Small intestine (tissue), 7 donors: ENCODE results near the gene DNAJC5G. TPM values are rescaled to one million over a fixed set of nuclear protein-coding genes. Genes with fewer than 3 reads are reported as not detected.

Experiments used
- DNase-seq, 2 donors: peaks; one replicate each; pipeline versions ENCODE4 v3.0.0 to v3.0.0-alpha.2; 2013
- FAIRE-seq: peaks from 2 replicates; lab custom pipeline; 2012; peaks lifted over from hg19 to GRCh38; lab: Jason Lieb, UNC
- H3K27ac ChIP-seq, 3 donors: one replicate each; pipeline ENCODE4 v1.5.1; 2013; ENCODE audit warnings: low read length in 2 of 3, mild to moderate bottlenecking in 2 of 3, control low read depth in 1 of 3, inconsistent platforms in 1 of 3, low read depth in 1 of 3, moderate library complexity in 1 of 3
- H3K27me3 ChIP-seq, 3 donors: one replicate each; pipeline ENCODE4 v1.6.1; 2013; ENCODE audit warnings: low read length in 3 of 3, inconsistent platforms in 1 of 3; ENCODE audit not compliant: control insufficient read depth in 3 of 3, insufficient read depth in 3 of 3
- H3K36me3 ChIP-seq, 3 donors: one replicate each; pipeline ENCODE4 v1.6.1; 2013; ENCODE audit warnings: low read length in 3 of 3, inconsistent platforms in 1 of 3, low read depth in 1 of 3, mild to moderate bottlenecking in 1 of 3, moderate library complexity in 1 of 3; ENCODE audit not compliant: control insufficient read depth in 3 of 3, insufficient read depth in 2 of 3
- H3K4me1 ChIP-seq, 3 donors: one replicate each; pipeline ENCODE4 v1.6.1; 2013; ENCODE audit warnings: low read length in 2 of 3, inconsistent platforms in 1 of 3, low read depth in 1 of 3, mild to moderate bottlenecking in 1 of 3, moderate library complexity in 1 of 3; ENCODE audit not compliant: control insufficient read depth in 3 of 3, insufficient read depth in 2 of 3
- H3K4me3 ChIP-seq, 3 donors: one replicate each; pipeline ENCODE4 v1.5.1; 2013; ENCODE audit warnings: low read length in 3 of 3, control low read depth in 1 of 3, inconsistent platforms in 1 of 3, low read depth in 1 of 3, mild to moderate bottlenecking in 1 of 3, moderate library complexity in 1 of 3
- H3K9me3 ChIP-seq, 2 donors: one replicate each; pipeline ENCODE4 v1.6.1; 2013; ENCODE audit warnings: low read depth in 1 of 2, low read length in 1 of 2; ENCODE audit not compliant: control insufficient read depth in 2 of 2, insufficient read depth in 1 of 2
- WGBS, 3 donors: extraction: QIAGEN DNeasy Blood & Tissue Kit; methylation state at CpG; one replicate each; pipeline ENCODE4 v1.1.7; 2013; 5-methylcytosine and 5-hydroxymethylcytosine counted together
- polyA plus RNA-seq, 4 donors: library from polyadenylated mRNA; stranded (reverse) in 3 of 4; unstranded in 1 of 4; fragments of 200-250 nt in 3 of 4; fragments of 120-200 nt in 1 of 4; gene quantifications; one replicate each; pipeline versions ENCODE4 v1.2.1 to v1.2.3, GENCODE V29; 2013
- donor health status: healthy with polysubstance abuse.
- donor health status: control.
- donor health status: control.
- donor health status: Bipolar disorder and iron deficiency.
- donor health status: healthy.

Gene DNAJC5G
- polyA plus RNA-seq, 4 donors, result not detected

DNA sequence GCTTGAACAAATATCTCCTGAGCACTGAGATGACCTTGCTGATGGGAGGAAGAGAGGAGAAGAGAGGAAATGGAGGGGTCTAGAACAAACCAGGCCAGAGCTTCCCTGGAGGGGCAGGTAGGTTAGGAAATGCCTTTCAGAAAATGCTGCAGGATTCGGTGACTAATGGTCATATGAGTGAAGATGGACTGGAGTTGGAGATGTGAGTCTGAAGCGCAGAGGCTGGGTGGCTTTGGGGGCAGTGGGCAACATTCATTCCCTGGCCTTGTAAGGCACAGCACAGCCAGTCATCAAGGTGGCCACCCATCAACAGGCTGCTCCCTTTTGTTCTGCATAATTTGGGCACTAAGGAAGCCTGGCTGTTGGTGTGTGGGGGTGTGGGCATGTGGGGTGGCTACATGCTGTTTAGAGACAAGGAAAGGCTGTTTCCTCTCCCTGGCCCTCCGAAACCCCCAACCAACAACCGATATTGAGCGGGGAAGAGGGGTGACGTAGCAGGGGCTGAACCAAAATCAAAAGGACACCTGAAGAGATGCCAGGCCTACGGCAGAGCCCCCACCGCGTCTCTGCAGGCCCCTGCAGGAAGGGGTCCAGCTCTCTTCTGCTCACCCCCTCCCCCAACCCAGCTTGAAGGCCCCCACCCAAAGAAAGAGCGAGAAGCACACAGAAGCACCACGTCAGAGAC is 13.8 kb upstream of the DNAJC5G start:
- FAIRE-seq, result no peak
- no peaks in the 10 kb centered on the region for H3K36me3 ChIP-seq
- WGBS, 3 donors, result 44 to 49% (median 45%) methylated on average over 11 of the region's 11 CpGs
- H3K4me3 ChIP-seq, result no peak overlapping the region
- H3K27ac ChIP-seq, result no peak overlapping the region
- no peaks in the 10 kb centered on the region for H3K9me3 ChIP-seq
- H3K27me3 ChIP-seq, result peaks cover 19 to 94% (median 32%) of the 10 kb centered on the region in 3 donors
- H3K4me1 ChIP-seq, result peaks cover 2 to 12% (median 5%) of the 10 kb centered on the region in 3 donors
- DNase-seq, result no peak

GRCh38 chr2:27261926-27262298 is 13.3 kb upstream of the DNAJC5G start:
- Histone ChIP-seq H3K9me3 (no peaks in the 10 kb centered on the region), H3K27ac (no peak overlapping the region), H3K36me3 (no peaks in the 10 kb centered on the region), H3K4me1 (peaks cover 2 to 12% (median 5%) of the 10 kb centered on the region in 3 donors), H3K27me3 (peaks cover 19 to 92% (median 32%) of the 10 kb centered on the region in 3 donors), H3K4me3 (peak overlapping the region in 1 of 3 donors; percentile 54)
- 1 to 8% (median 3%) methylated on average over 5 to 40 of the region's 40 CpGs for WGBS, 3 donors
- DNase-seq, result no peak
- FAIRE-seq, result no peak

DNA sequence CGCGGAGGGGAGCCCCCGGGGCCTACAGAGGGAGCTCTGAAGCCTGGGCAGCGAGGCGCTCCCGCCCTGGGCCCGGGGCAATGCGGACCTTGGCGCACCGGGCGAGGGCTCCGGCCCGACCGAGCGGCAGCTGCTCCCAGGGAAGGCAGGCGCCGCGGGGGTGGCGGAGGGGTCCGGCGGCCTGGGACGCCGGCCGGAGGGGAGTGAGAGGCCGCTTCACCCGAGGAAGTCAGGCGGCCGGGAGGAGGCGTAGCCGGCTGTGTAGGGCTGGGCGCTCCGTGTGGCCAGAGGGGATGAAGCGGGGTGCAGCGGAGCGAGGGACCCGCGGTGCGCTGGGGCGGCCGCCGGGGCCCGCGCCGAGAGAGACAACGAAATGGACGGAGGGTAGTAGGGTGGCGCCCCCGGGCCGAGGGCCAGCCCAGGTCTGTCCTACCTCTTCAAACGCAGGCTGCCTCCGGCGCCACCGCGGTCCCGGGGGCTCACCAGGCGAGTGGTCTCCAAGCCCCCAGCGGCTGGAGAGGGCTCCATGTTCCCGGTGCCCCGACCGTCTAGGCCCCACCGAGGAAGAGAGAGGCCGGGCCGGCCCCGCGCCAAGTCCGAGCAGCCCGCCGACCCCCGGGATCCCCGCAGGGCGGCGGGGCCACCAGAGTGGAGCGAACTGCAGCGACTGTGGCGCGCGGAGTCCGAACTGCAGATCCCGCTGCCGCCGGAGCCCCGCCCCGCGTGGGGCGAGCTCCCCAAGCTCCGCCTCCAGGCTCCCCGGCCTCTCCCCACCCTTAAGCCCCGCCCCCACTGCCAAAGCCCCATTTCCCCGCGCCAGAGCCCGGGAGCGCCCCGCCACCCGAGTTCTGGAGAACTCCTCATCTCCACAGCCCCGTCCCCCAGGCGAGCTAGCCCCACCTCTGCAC is 12.6 kb upstream of the DNAJC5G start, which contains the start of gene SLC30A3:
TSS of gene SLC30A3 (minus strand) at position 669 of the 908 bp plus-strand sequence. CDS start at position 528, 141 bp downstream.
- Histone ChIP-seq H3K36me3 (no peaks in the 10 kb centered on the region), H3K27ac (no peak within 1 kb of the TSS), H3K4me1 (peaks cover 2 to 12% (median 5%) of the 10 kb centered on the region in 3 donors), H3K4me3 (peak within 1 kb of the TSS; percentile 11 to 54 (median 24)), H3K9me3 (no peaks in the 10 kb centered on the region), H3K27me3 (peaks cover 19 to 91% (median 32%) of the 10 kb centered on the region in 3 donors)
- DNase-seq (peak; percentile 60 to 70), FAIRE-seq (no peak)
- 1% methylated on average over 68 to 96 of the region's 96 CpGs for WGBS, 3 donors

DNA sequence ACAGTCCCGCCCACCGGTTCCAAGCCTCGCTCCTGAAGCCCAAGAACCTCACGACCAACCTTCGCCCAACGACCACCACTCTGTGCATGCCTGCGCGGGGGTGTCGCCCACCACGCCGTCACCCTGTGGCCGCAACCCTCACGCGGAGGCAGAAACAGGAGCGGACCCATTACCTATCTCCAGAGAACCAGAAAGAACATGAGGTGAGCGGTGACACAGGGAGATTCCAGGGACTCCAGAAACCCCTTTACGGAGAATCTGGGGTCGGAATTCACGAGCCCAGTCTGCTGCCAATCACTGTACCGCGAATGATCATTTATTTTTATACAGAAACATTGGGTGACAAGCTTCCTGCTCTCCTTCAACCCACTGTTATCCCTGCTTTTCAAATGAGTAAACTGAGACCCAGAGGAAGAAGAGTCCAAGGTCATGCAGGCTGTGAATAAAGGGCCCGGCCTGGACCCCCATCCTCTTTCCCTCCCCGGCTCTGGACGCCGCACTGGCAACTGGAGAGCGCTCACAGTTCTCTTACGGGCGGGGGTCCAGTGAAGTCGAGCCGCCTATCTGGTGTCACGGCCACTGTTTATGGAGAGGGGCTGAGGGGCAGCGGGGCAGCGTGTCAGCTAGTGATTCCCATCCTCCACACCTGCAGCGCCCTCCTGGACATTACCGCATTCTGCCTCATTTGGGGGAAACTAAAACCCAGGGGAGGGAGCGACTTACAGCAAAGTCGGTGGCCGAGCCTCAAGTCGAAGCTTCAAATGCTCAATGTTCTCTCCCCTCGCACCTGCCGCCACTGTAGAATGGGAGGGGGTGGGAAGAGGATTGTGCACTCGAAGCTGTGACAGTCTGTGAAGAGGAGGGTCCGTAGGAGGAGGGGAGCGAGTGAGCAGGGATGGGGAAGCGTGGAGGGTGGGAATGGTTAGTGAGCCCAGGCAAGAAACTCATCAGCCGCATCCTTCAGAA is 11.7 kb upstream of the DNAJC5G start:
- Histone ChIP-seq H3K4me3 (peak overlapping the region in 2 of 3 donors; percentile 11 to 54), H3K36me3 (no peaks in the 10 kb centered on the region), H3K4me1 (peaks cover 2 to 12% (median 5%) of the 10 kb centered on the region in 3 donors), H3K27me3 (peaks cover 18 to 86% (median 32%) of the 10 kb centered on the region in 3 donors), H3K27ac (no peak overlapping the region), H3K9me3 (no peaks in the 10 kb centered on the region)
- WGBS, 3 donors, result 2 to 5% (median 2%) methylated on average over 46 of the region's 46 CpGs
- DNase-seq (peak in 1 of 2 donors; percentile 15), FAIRE-seq (no peak)

DNA sequence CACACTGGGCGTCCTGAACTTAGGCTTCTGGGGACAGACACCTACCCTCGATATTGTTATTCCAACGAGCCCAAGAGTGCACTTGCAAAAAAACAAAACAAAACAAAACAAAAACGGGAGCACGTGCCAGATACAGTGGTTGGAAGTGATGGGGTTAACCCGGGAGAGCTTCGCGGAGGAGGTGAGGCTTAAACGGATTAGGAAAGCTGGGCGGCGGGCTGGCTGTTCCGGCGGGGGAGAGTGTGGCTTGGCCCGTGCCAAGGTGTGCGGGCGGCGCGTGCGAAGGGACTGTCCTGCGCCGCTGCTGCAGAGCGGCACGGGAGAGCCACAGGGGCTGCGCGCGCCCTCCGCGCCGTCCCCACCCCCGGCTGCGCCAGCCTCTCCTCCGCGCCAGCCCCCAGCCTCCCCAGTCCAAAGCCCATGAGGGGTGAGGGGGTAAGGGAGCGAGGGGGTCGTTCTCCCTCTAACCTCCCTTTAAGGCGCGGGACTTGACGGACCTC is 10.9 kb upstream of the DNAJC5G start:
- peak overlapping the region in 2 of 3 donors; percentile 9 to 32 for H3K4me3 ChIP-seq
- FAIRE-seq (no peak), DNase-seq (peak in 1 of 2 donors; percentile 22)
- 1% methylated on average over 33 to 38 of the region's 38 CpGs for WGBS, 3 donors
- H3K36me3 ChIP-seq, result no peaks in the 10 kb centered on the region
- H3K9me3 ChIP-seq, result no peaks in the 10 kb centered on the region
- no peak overlapping the region for H3K27ac ChIP-seq
- H3K4me1 ChIP-seq, result peaks cover 2 to 12% (median 5%) of the 10 kb centered on the region in 3 donors
- H3K27me3 ChIP-seq, result peaks cover 14 to 84% (median 32%) of the 10 kb centered on the region in 3 donors

DNA sequence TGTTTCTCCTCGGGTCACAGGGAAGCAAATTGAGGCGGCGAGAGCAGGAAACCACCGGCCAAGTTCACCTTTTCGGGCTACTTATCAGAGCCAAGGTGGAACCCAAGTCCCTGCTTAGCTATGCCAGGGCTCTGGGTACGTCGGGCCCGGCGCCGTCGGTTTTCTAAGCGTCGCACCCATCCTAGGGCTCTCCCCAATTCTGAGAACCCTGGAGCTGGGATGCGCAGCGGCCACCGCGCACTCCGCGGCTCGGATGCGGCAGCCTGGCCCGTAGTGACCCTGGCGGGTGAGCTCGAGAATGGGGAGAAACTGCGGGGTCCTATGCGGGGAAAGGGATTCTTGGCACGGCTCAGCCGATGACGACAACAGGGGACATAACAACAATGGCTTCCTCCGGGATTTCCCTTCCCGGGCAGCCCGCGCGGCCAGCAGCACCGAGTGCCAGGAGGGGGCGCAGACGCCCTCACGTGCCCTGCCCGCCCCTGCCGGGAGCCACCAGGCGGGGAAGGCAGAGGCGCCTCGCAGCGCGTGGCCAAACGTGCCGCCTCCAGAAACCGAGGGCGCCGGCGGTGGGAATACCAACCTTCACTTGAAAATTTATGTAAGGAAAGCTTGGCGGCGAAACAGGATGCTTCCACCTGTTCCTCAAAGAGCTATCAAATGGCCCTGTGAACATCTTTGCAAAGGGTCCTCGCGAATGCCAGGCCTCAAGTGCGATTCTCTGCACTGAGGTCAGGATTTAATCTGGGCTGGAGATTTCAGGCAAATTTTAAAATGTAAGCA is 10.3 kb upstream of the DNAJC5G start:
- Histone ChIP-seq H3K36me3 (no peaks in the 10 kb centered on the region), H3K27ac (no peak overlapping the region), H3K9me3 (no peaks in the 10 kb centered on the region), H3K4me1 (peaks cover 2 to 12% (median 5%) of the 10 kb centered on the region in 3 donors), H3K27me3 (peaks cover 14 to 78% (median 30%) of the 10 kb centered on the region in 3 donors), H3K4me3 (peak overlapping the region in 2 of 3 donors; percentile 9 to 32)
- DNase-seq (peak; percentile 43 to 78), FAIRE-seq (no peak)
- whole genome bisulfite sequencing, 3 donors, result 4 to 5% (median 4%) methylated on average over 53 to 56 of the region's 56 CpGs

DNA sequence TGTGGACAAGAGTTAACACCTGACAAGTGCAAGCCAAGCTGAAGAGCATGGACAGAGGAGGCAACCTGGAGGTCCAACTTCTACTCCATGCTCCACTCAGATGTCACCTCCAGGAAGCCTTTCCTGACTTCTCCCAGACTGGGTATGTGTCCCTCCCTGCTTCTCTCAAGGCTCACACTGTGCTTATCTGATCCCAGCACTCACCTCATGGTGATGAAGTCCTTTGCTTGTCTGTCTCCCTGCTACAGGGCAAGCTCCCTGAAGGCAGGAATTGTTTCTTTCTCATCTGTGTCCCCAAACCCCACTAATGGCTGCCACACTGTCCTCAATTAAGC is 9.7 kb upstream of the DNAJC5G start:
- Histone ChIP-seq H3K27ac (no peak overlapping the region), H3K4me1 (peaks cover 2 to 12% (median 5%) of the 10 kb centered on the region in 3 donors), H3K4me3 (no peak overlapping the region), H3K9me3 (no peaks in the 10 kb centered on the region), H3K27me3 (peaks cover 14 to 77% (median 25%) of the 10 kb centered on the region in 3 donors), H3K36me3 (no peaks in the 10 kb centered on the region)
- FAIRE-seq, result no peak
- no peak for DNase-seq
